HepG2 (cell line): ENCODE data around the gene EPB41L4A. TPM values are rescaled to one million over a fixed set of nuclear protein-coding genes. Genes with fewer than 3 reads are reported as not detected.

ENCODE experiments used
- ATAC-seq: fragments of 200-7000 bp; cut with Tn5 transposase; 3 replicates; pipeline ENCODE4 v1.9.1; 2020; ENCODE audit warnings: mild to moderate bottlenecking, moderate library complexity
- BruUV-seq: library from RNA; stranded (reverse); fragments of 400-500 nt; replicated peaks from 2 replicates; lab custom pipeline; 2021; lab: Mats Ljungman, UMichigan
- CTCF ChIA-PET: fragments of 300-600 bp; formaldehyde crosslinking; extraction: SDS; loops from one replicate; lab custom pipeline; 2021; ENCODE audit warnings: low total read pairs, inconsistent platforms, low intra/inter-chr PET ratio; lab: Yijun Ruan, JAX
- POLR2A ChIA-PET: fragments of 350-600 bp; sonication (Branson Sonifier 250); formaldehyde crosslinking; loops from one replicate; lab custom pipeline; 2020; ENCODE audit warnings: antibody characterized with exemption, inconsistent platforms; lab: Yijun Ruan, JAX
- DNase-seq: peaks from one replicate; pipeline ENCODE4 v3.0.0-alpha.2; 2015; ENCODE audit warnings: low spot score
- FAIRE-seq: peaks from 3 replicates; lab custom pipeline; 2011; peaks lifted over from hg19 to GRCh38; lab: Jason Lieb, UNC
- H2AFZ ChIP-seq: one replicate; pipeline ENCODE4 v1.6.1; 2011; ENCODE audit warnings: low read length, inconsistent platforms
- H3K27ac ChIP-seq: fragments of 300-600 bp; 3 replicates; pipeline ENCODE4 v1.8.0; 2011; ENCODE audit warnings: mixed run types, mild to moderate bottlenecking, mixed read lengths, low read length, inconsistent platforms; ENCODE audit not compliant: insufficient read depth; ENCODE audit errors: extremely low read length
- H3K27me3 ChIP-seq, 2 experiments: fragments of 200-600 bp in 1 of 2; 2 replicates in 1 of 2; 3 replicates in 1 of 2; pipeline versions ENCODE4 v1.6.0 to v1.8.0; 2011; ENCODE audit warnings: low read length in 2 of 2, mild to moderate bottlenecking in 2 of 2, moderate library complexity in 2 of 2, inconsistent platforms in 1 of 2; ENCODE audit not compliant: insufficient read depth in 2 of 2, control insufficient read depth in 1 of 2
- H3K36me3 ChIP-seq, 2 experiments: fragments of 200-600 bp in 1 of 2; replicated peaks in 1 of 2; 2 replicates in 1 of 2; 3 replicates in 1 of 2; pipeline versions ENCODE4 v1.5.1 to v1.8.0; 2011; ENCODE audit warnings: low read length in 2 of 2, inconsistent platforms in 1 of 2; ENCODE audit not compliant: insufficient read depth in 2 of 2, control insufficient read depth in 1 of 2
- H3K4me1 ChIP-seq: 2 replicates; pipeline ENCODE4 v1.5.1; 2012; ENCODE audit warnings: low read length, inconsistent platforms; ENCODE audit not compliant: insufficient read depth
- H3K4me2 ChIP-seq: 2 replicates; pipeline ENCODE4 v1.6.0; 2011; ENCODE audit warnings: low read depth, low read length, inconsistent platforms
- H3K4me3 ChIP-seq, 3 experiments: fragments of 200-600 bp in 1 of 3; sonication (generic), shearing (Covaris generic) in 1 of 3; replicated peaks in 1 of 3; 2 replicates each; pipeline ENCODE4 v1.5.1; 2011 to 2016; ENCODE audit warnings: low read length in 3 of 3, inconsistent platforms in 2 of 3, low read depth in 2 of 3, mild to moderate bottlenecking in 2 of 3, control low read depth in 1 of 3, mixed read lengths in 1 of 3; ENCODE audit not compliant: insufficient read depth in 1 of 3
- H3K79me2 ChIP-seq: one replicate; pipeline ENCODE4 v1.6.1; 2011; ENCODE audit warnings: low read length, inconsistent platforms; ENCODE audit not compliant: insufficient read depth
- H3K9ac ChIP-seq: 2 replicates; pipeline ENCODE4 v1.6.0; 2011; ENCODE audit warnings: mild to moderate bottlenecking, low read depth, low read length, inconsistent platforms; ENCODE audit not compliant: insufficient read depth
- H3K9me3 ChIP-seq: 2 replicates; pipeline ENCODE4 v1.5.1; 2012; ENCODE audit warnings: mild to moderate bottlenecking, low read length
- H4K20me1 ChIP-seq: 2 replicates; pipeline ENCODE4 v1.6.0; 2011; ENCODE audit warnings: inconsistent platforms, mild to moderate bottlenecking, low read length, moderate library complexity; ENCODE audit not compliant: insufficient read depth
- EEA1 ChIP-seq: sonication (generic); formaldehyde crosslinking; IDR thresholded peaks from 2 replicates; pipeline ENCODE4 v1.5.1; 2020; ENCODE audit warnings: mild to moderate bottlenecking, missing genetic modification reagents, borderline replicate concordance
- GLI4 ChIP-seq: sonication (generic); formaldehyde crosslinking; IDR thresholded peaks from 2 replicates; pipeline ENCODE4 v1.5.1; 2020; ENCODE audit warnings: missing genetic modification reagents, mild to moderate bottlenecking, moderate library complexity, borderline replicate concordance
- NFRKB ChIP-seq: fragments of 450-650 bp; IDR thresholded peaks from 2 replicates; pipeline ENCODE4 v1.6.1; 2017
- RXRA ChIP-seq: sonication (generic); formaldehyde crosslinking; IDR thresholded peaks from 2 replicates; pipeline ENCODE4 v1.5.1; 2020; ENCODE audit warnings: missing genetic modification reagents
- ZBTB7A ChIP-seq: sonication (generic); formaldehyde crosslinking; IDR thresholded peaks from 2 replicates; pipeline ENCODE4 v1.8.0; 2022; ENCODE audit warnings: mild to moderate bottlenecking, missing genetic modification reagents
- ZNF792 ChIP-seq: IDR thresholded peaks from 2 replicates; pipeline ENCODE4 v1.6.1; 2016
- in situ Hi-C: cut with HindIII; loops from 2 replicates; pipeline ENCODE4 v1.10.0; 2017; ENCODE audit warnings: low pct_unique_long_range_greater_than_20kb; ENCODE audit not compliant: extremely low pct_ligation_motif_present
- intact Hi-C: fragments of 100-400 bp; cut with micrococcal nuclease; formaldehyde crosslinking; loops from one replicate; pipeline ENCODE4 v1.10.0; 2022; ENCODE audit not compliant: unreplicated experiment
- polyA plus RNA-seq, 8 experiments: library from polyadenylated mRNA; depleted of rRNA in 3 of 8; stranded (reverse) in 7 of 8; unstranded in 1 of 8; fragments of >200 nt; fragmentation: Illumina TruSeq in 4 of 8; extraction: Trizol in 4 of 8; gene quantifications; 2 replicates each; pipeline versions ENCODE4 v1.2.1 to v1.2.3, GENCODE V29; 2011 to 2016; ENCODE audit warnings: low read depth in 4 of 8, missing spikeins in 1 of 8, mixed read lengths in 1 of 8; ENCODE audit not compliant: insufficient read depth in 1 of 8
- total RNA-seq, 5 experiments: library from RNA; depleted of rRNA; stranded (reverse); fragments of >200 nt; fragmentation: Illumina TruSeq; extraction: Trizol; gene quantifications; 2 replicates each; pipeline ENCODE4 v1.2.3, GENCODE V29; 2016; ENCODE audit warnings: low read depth in 1 of 5
- TF ChIP-seq, protein P1 (sequence below), 2 experiments: sonication (generic) in 1 of 2; formaldehyde crosslinking in 1 of 2; IDR thresholded peaks; 2 replicates each; pipeline versions ENCODE4 v1.4.0 to v1.6.1; 2018 to 2020; ENCODE audit warnings: missing genetic modification reagents in 2 of 2, borderline replicate concordance in 1 of 2, low read depth in 1 of 2, mild to moderate bottlenecking in 1 of 2, missing biosample characterization in 1 of 2
- TF ChIP-seq, protein P2 (sequence below): sonication (generic); formaldehyde crosslinking; IDR thresholded peaks from 2 replicates; pipeline ENCODE4 v1.4.0; 2020; ENCODE audit warnings: low read depth, mild to moderate bottlenecking, missing genetic modification reagents
- TF ChIP-seq, protein P3 (sequence below): sonication (generic); formaldehyde crosslinking; IDR thresholded peaks from 2 replicates; pipeline ENCODE4 v1.4.0; 2020; ENCODE audit warnings: mild to moderate bottlenecking, missing genetic modification reagents
- TF ChIP-seq, protein P4 (sequence below): sonication (generic); formaldehyde crosslinking; IDR thresholded peaks from 2 replicates; pipeline ENCODE4 v1.4.0; 2020; ENCODE audit warnings: missing genetic modification reagents

The EPB41L4A gene
- total and polyA plus RNA-seq, 2 of the 13 experiments (the other 11 are each of a cell fraction or from before 2014, with no cell fraction given): 0.07 TPM; not detected in 1

DNA sequence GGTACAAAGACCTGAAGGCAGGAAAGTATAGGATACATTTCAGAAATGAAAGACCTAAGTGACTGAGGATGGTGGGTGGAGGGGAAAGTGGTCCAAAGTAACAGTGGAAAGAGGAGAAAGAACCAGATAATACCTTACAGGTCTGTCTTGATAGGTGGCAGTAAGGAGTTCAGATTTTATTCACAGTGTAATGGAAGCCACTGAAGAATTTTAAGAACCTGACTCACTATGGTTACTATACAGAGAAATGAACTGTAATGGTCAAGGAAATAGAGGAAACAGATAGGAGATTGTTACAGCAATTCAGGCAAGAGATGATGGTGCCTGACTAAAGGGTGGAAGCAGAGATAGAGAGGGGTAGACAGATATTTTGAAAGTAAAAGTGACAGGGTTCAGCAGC lies 46.5 kb downstream of the EPB41L4A start:
- DNase-seq (no peak), ATAC-seq (no peak), FAIRE-seq (no peak)
- no peaks in the 10 kb centered on the region; a peak in 1 of 5 replicates for H3K27me3 ChIP-seq
- no peak overlapping the region for H3K9ac ChIP-seq
- H3K79me2 ChIP-seq: no peaks in the 10 kb centered on the region
- H3K4me2 ChIP-seq: no peak overlapping the region
- H3K36me3 ChIP-seq: no peaks in the 10 kb centered on the region
- intact Hi-C loops (no loop called here), in situ Hi-C loops (no loop called here)
- ChIA-PET CTCF (no interaction called here), POLR2A (no interaction called here)
- H4K20me1 ChIP-seq: no peaks in the 10 kb centered on the region
- no peak for TF ChIP-seq EEA1 (CRISPR knock-in tag)
- TF ChIP-seq, protein P1, sequence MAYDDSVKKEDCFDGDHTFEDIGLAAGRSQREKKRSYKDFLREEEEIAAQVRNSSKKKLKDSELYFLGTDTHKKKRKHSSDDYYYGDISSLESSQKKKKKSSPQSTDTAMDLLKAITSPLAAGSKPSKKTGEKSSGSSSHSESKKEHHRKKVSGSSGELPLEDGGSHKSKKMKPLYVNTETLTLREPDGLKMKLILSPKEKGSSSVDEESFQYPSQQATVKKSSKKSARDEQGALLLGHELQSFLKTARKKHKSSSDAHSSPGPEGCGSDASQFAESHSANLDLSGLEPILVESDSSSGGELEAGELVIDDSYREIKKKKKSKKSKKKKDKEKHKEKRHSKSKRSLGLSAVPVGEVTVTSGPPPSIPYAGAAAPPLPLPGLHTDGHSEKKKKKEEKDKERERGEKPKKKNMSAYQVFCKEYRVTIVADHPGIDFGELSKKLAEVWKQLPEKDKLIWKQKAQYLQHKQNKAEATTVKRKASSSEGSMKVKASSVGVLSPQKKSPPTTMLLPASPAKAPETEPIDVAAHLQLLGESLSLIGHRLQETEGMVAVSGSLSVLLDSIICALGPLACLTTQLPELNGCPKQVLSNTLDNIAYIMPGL (CRISPR knock-in tag; IDR thresholded peaks at IDR 0.05; ENCODE audit: borderline replicate concordance in 1 of 2, low read depth in 1 of 2): no peak
- no peak for TF ChIP-seq ZNF792
- no peak for TF ChIP-seq NFRKB
- TF ChIP-seq, protein P2, sequence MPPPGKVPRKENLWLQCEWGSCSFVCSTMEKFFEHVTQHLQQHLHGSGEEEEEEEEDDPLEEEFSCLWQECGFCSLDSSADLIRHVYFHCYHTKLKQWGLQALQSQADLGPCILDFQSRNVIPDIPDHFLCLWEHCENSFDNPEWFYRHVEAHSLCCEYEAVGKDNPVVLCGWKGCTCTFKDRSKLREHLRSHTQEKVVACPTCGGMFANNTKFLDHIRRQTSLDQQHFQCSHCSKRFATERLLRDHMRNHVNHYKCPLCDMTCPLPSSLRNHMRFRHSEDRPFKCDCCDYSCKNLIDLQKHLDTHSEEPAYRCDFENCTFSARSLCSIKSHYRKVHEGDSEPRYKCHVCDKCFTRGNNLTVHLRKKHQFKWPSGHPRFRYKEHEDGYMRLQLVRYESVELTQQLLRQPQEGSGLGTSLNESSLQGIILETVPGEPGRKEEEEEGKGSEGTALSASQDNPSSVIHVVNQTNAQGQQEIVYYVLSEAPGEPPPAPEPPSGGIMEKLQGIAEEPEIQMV (CRISPR knock-in tag): no peak
- no peak for TF ChIP-seq GLI4 (CRISPR knock-in tag)
- no peak for TF ChIP-seq RXRA (CRISPR knock-in tag)
- TF ChIP-seq, protein P3, sequence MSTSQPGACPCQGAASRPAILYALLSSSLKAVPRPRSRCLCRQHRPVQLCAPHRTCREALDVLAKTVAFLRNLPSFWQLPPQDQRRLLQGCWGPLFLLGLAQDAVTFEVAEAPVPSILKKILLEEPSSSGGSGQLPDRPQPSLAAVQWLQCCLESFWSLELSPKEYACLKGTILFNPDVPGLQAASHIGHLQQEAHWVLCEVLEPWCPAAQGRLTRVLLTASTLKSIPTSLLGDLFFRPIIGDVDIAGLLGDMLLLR (CRISPR knock-in tag): no peak
- TF ChIP-seq ZBTB7A (CRISPR knock-in tag): no peak
- TF ChIP-seq, protein P4, sequence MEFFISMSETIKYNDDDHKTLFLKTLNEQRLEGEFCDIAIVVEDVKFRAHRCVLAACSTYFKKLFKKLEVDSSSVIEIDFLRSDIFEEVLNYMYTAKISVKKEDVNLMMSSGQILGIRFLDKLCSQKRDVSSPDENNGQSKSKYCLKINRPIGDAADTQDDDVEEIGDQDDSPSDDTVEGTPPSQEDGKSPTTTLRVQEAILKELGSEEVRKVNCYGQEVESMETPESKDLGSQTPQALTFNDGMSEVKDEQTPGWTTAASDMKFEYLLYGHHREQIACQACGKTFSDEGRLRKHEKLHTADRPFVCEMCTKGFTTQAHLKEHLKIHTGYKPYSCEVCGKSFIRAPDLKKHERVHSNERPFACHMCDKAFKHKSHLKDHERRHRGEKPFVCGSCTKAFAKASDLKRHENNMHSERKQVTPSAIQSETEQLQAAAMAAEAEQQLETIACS (CRISPR knock-in tag): no peak
- BruUV-seq: no TSS peak
- H3K27ac ChIP-seq: no peak overlapping the region
- H3K4me1 ChIP-seq: no peaks in the 10 kb centered on the region
- H2AFZ ChIP-seq: no peak overlapping the region
- H3K9me3 ChIP-seq: no peaks in the 10 kb centered on the region
- no peak overlapping the region for H3K4me3 ChIP-seq
